WTC11 (cell line): ENCODE measurements around the gene ZFYVE16. TPM values are rescaled to one million over a fixed set of nuclear protein-coding genes. Genes with fewer than 3 reads are reported as not detected.

Experiments used
- AFF4 ChIP-seq: sonication (generic); formaldehyde crosslinking; IDR thresholded peaks from 2 replicates; pipeline ENCODE4 v1.8.1; 2023; ENCODE audit warnings: mild to moderate bottlenecking, missing genetic modification reagents, borderline replicate concordance
- ATF1 ChIP-seq: sonication (generic); formaldehyde crosslinking; IDR thresholded peaks from 2 replicates; pipeline ENCODE4 v1.8.1; 2023; ENCODE audit warnings: mild to moderate bottlenecking, moderate library complexity, missing genetic modification reagents
- ATF3 ChIP-seq: sonication (generic); formaldehyde crosslinking; conservative IDR thresholded peaks from 2 replicates; pipeline ENCODE4 v1.8.1; 2022; ENCODE audit warnings: mild to moderate bottlenecking, missing genetic modification reagents
- EMX1 ChIP-seq: fragments of 250-450 bp; sonication (Bioruptor Pico); IDR thresholded peaks from 2 replicates; pipeline ENCODE4 v1.8.0; 2021; ENCODE audit warnings: mild to moderate bottlenecking
- ERG ChIP-seq: fragments of 250-450 bp; sonication (Bioruptor Pico); IDR thresholded peaks from 2 replicates; pipeline ENCODE4 v1.8.0; 2021; ENCODE audit warnings: mild to moderate bottlenecking
- ETV6 ChIP-seq: sonication (generic); formaldehyde crosslinking; IDR thresholded peaks from 2 replicates; pipeline ENCODE4 v1.8.1; 2022; ENCODE audit warnings: mild to moderate bottlenecking, missing genetic modification reagents
- JAZF1 ChIP-seq: fragments of 250-450 bp; sonication (Bioruptor Pico); IDR thresholded peaks from 2 replicates; pipeline ENCODE4 v1.9.0; 2021; ENCODE audit warnings: moderate library complexity, mild to moderate bottlenecking, inconsistent platforms
- JUN ChIP-seq: sonication (generic); formaldehyde crosslinking; IDR thresholded peaks from 2 replicates; pipeline ENCODE4 v1.8.0; 2023; ENCODE audit warnings: mild to moderate bottlenecking, missing genetic modification reagents
- MAX ChIP-seq: sonication (generic); formaldehyde crosslinking; IDR thresholded peaks from 2 replicates; pipeline ENCODE4 v1.8.0; 2022; ENCODE audit warnings: mild to moderate bottlenecking, missing genetic modification reagents
- PREB ChIP-seq: sonication (generic); formaldehyde crosslinking; IDR thresholded peaks from 2 replicates; pipeline ENCODE4 v1.8.1; 2022; ENCODE audit warnings: mild to moderate bottlenecking, missing genetic modification reagents, moderate library complexity, borderline replicate concordance
- SMAD3 ChIP-seq: sonication (generic); formaldehyde crosslinking; IDR thresholded peaks from 2 replicates; pipeline ENCODE4 v1.8.0; 2022; ENCODE audit warnings: missing genetic modification reagents, mild to moderate bottlenecking, borderline replicate concordance
- TP53 ChIP-seq: sonication (generic); formaldehyde crosslinking; IDR thresholded peaks from 2 replicates; pipeline ENCODE4 v1.8.1; 2023; ENCODE audit warnings: mild to moderate bottlenecking, missing genetic modification reagents
- USF1 ChIP-seq: sonication (generic); formaldehyde crosslinking; IDR thresholded peaks from 2 replicates; pipeline ENCODE4 v1.8.0; 2022; ENCODE audit warnings: mild to moderate bottlenecking, missing genetic modification reagents
- USF2 ChIP-seq: sonication (generic); formaldehyde crosslinking; IDR thresholded peaks from 2 replicates; pipeline ENCODE4 v1.8.1; 2023; ENCODE audit warnings: mild to moderate bottlenecking, missing genetic modification reagents, moderate library complexity
- ZNF138 ChIP-seq: sonication (generic); formaldehyde crosslinking; conservative IDR thresholded peaks from 2 replicates; pipeline ENCODE4 v1.8.1; 2022; ENCODE audit warnings: mild to moderate bottlenecking, moderate library complexity, missing genetic modification reagents
- ZNF232 ChIP-seq: sonication (generic); formaldehyde crosslinking; IDR thresholded peaks from 2 replicates; pipeline ENCODE4 v1.8.0; 2022; ENCODE audit warnings: mild to moderate bottlenecking, missing genetic modification reagents
- ZNF281 ChIP-seq: sonication (generic); formaldehyde crosslinking; IDR thresholded peaks from 2 replicates; pipeline ENCODE4 v1.8.0; 2023; ENCODE audit warnings: mild to moderate bottlenecking, missing genetic modification reagents
- ZNF532 ChIP-seq: fragments of 250-450 bp; sonication (Bioruptor Pico); IDR thresholded peaks from 2 replicates; pipeline ENCODE4 v1.9.0; 2021; ENCODE audit warnings: mild to moderate bottlenecking, borderline replicate concordance
- ZSCAN18 ChIP-seq: fragments of 250-450 bp; sonication (Bioruptor Pico); IDR thresholded peaks from 2 replicates; pipeline ENCODE4 v2.1.2; 2022; ENCODE audit warnings: mild to moderate bottlenecking, moderate library complexity
- total RNA-seq: library from RNA; stranded (reverse); gene quantifications from 3 replicates; pipeline ENCODE4 v1.2.3, GENCODE V29; 2021

The ZFYVE16 gene
- total RNA-seq, 1 experiment from 2014 or later, result 25.3 TPM

- TF ChIP-seq ZNF532 (CRISPR knock-in tag), result no peak
- no peak for TF ChIP-seq ERG
- peak; percentile 89 for TF ChIP-seq TP53
- TF ChIP-seq MAX (CRISPR knock-in tag), result peak; percentile 97
- TF ChIP-seq JUN (CRISPR knock-in tag), result no peak
- TF ChIP-seq ZSCAN18 (CRISPR knock-in tag), result no peak
- TF ChIP-seq ATF3 (CRISPR knock-in tag), result no peak
- TF ChIP-seq USF2, result peak; percentile 36
- TF ChIP-seq JAZF1 (CRISPR knock-in tag), result no peak
- TF ChIP-seq ZNF232 (CRISPR knock-in tag), result no peak
- TF ChIP-seq EMX1 (CRISPR knock-in tag), result peak; percentile 40; the same call in 1 of the 2 replicates
- TF ChIP-seq ATF1 (CRISPR knock-in tag), result 0 out of 2 replicates have a peak, but pooled peaks have one; percentile 64
- TF ChIP-seq USF1 (CRISPR knock-in tag), result peak; percentile 59; the same call in 1 of the 2 replicates
- TF ChIP-seq PREB (CRISPR knock-in tag), result no peak
- TF ChIP-seq ZNF138, result peak; percentile 82; the same call in 1 of the 2 replicates
- peak; percentile 97; the same call in 1 of the 2 replicates for TF ChIP-seq AFF4 (CRISPR knock-in tag)
- TF ChIP-seq ZNF281 (CRISPR knock-in tag), result peak; percentile 52; the same call in 1 of the 2 replicates
- peak; percentile 49; the same call in 1 of the 2 replicates for TF ChIP-seq SMAD3 (CRISPR knock-in tag)
- TF ChIP-seq ETV6, result peak; percentile 78; the same call in 1 of the 2 replicates
These were observed 80.2 kb downstream of the ZFYVE16 start, which contains the start of gene FAM151B (continued) for GRCh38 chr5:80487829-80488721.
